Measurements from ENCODE around the gene TCHH.

DNA sequence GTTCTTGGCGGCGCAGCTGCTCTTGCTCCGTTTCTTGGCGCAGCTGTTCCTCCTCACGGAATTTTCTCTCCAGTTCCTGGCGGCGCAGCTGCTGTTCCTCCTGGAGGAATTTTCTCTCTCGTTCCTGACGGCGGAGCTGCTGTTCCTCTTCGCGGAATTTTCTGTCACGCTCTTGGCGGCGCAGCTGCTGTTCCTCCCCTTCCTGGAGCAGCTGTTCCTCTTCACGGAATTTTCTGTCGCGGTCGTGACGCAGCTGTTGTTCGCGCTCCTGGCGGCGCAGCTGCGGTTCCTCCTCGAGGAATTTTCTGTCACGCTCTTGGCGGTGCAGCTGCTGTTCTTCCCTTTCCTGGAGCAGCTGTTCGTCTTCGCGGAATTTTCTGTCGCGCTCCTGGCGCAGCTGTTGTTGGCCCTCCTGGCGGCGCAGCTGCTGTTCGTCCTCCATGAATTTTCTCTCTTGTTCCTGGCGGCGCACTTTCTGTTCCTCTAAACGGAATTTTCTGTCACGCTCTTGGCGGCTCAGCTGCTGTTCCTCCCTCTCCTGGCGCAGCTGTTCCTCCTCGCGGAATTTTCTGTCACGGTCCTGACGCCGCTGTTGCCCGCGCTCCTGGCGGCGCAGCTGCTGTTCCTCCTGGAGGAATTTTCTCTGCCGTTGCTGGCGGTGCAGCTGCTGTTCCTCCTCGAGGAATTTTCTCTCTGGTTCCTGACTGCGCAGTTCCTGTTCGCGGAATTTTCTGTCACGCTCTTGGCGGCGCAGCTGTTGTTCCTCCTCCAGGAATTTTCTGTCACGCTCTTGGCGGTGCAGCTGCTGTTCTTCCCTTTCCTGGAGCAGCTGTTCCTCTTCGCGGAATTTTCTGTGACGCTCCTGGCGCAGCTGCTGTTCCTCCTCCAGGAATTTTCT lies 7.0 kb downstream of the TCHH start:
- TF ChIP-seq CTCF (conservative IDR thresholded peaks at IDR 0.05; ENCODE audit: low read length) (no peak), EZH2phosphoT487 (IDR thresholded peaks at IDR 0.05; ENCODE audit: borderline replicate concordance) (no peak)

Data from Loucy (cell line).